GM12874 (cell line): ENCODE measurements around the gene SOSTDC1.

Experiments
- CTCF ChIP-seq: IDR thresholded peaks from 2 replicates; pipeline ENCODE4 v1.5.1; 2011; ENCODE audit warnings: low read depth, mild to moderate bottlenecking, control low read depth, low read length, moderate library complexity; ENCODE audit not compliant: insufficient read depth

Gene SOSTDC1

GRCh38 chr7:16484453-16485158 is 19.1 kb upstream of the SOSTDC1 start:
- TF ChIP-seq CTCF = no peak

- TF ChIP-seq CTCF = no peak
Measured at GRCh38 chr7:16479591-16479990, 14.1 kb upstream of the SOSTDC1 start.

- no peak for TF ChIP-seq CTCF
Measured at GRCh38 chr7:16479161-16479560, 13.6 kb upstream of the SOSTDC1 start.

GRCh38 chr7:16471933-16472332 is 6.4 kb upstream of the SOSTDC1 start:
- no peak for TF ChIP-seq CTCF

- TF ChIP-seq CTCF = no peak
Measured at GRCh38 chr7:16463949-16464715, 1.4 kb downstream of the SOSTDC1 start.

- no peak for TF ChIP-seq CTCF
Measured at GRCh38 chr7:16463520-16463919, 2.0 kb downstream of the SOSTDC1 start.

- TF ChIP-seq CTCF = no peak
Measured at GRCh38 chr7:16462431-16462889, 3.1 kb downstream of the SOSTDC1 start.
